Measurements from ENCODE around the gene PLXNB1.
"Not testable (repeated sequence)": the region's sequence is repeated elsewhere in the genome, so short reads cannot be mapped to it uniquely, and the experiment has no call there.

Gene PLXNB1, protein sequence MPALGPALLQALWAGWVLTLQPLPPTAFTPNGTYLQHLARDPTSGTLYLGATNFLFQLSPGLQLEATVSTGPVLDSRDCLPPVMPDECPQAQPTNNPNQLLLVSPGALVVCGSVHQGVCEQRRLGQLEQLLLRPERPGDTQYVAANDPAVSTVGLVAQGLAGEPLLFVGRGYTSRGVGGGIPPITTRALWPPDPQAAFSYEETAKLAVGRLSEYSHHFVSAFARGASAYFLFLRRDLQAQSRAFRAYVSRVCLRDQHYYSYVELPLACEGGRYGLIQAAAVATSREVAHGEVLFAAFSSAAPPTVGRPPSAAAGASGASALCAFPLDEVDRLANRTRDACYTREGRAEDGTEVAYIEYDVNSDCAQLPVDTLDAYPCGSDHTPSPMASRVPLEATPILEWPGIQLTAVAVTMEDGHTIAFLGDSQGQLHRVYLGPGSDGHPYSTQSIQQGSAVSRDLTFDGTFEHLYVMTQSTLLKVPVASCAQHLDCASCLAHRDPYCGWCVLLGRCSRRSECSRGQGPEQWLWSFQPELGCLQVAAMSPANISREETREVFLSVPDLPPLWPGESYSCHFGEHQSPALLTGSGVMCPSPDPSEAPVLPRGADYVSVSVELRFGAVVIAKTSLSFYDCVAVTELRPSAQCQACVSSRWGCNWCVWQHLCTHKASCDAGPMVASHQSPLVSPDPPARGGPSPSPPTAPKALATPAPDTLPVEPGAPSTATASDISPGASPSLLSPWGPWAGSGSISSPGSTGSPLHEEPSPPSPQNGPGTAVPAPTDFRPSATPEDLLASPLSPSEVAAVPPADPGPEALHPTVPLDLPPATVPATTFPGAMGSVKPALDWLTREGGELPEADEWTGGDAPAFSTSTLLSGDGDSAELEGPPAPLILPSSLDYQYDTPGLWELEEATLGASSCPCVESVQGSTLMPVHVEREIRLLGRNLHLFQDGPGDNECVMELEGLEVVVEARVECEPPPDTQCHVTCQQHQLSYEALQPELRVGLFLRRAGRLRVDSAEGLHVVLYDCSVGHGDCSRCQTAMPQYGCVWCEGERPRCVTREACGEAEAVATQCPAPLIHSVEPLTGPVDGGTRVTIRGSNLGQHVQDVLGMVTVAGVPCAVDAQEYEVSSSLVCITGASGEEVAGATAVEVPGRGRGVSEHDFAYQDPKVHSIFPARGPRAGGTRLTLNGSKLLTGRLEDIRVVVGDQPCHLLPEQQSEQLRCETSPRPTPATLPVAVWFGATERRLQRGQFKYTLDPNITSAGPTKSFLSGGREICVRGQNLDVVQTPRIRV (N-terminal part only)

DNA sequence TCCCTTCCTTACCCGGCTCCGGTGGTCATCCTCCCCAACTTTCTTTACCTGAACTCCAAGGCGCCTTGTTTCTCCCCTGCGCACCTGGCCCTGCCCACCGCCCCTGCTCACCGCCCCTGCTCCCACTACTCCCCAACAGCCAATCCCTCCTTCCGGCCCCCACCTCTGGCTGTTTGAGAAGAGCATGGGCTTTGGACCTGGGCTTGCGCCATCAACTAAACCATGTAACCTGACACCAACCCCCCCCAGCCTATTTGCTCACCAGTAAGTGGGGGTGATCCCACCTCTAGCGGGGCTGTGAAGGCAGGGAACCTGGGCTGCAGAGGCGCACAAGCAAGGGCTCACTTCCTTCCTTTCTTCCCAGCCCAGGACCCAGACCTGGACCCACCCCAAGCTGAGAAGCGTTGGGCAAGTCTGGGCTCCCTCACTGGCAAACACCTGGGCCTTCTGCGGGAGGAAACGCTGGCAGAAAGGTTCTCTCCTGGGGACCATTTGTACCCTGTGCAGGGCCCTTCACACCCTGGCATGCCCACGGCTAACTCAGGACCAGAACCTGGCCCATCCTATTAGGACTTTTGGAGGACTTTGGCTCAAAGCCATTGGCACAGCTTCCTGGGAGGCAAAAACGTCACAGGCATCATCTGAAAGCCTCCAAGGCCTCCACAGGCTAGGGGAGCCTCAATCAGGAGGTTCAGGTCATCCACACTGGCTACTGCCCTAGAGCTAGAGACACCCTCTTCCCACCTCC, at the start of gene PLXNB1:
Gene PLXNB1 (minus strand): TSS at position 127 of the 748 bp plus-strand sequence. CDS start 5,475 bp downstream, outside the sequence.
- DNase-seq, result peak in 1 of 2 experiments; percentile 15

- DNase-seq, result no peak
These were observed 49.0 kb upstream of the PLXNB1 start for GRCh38 chr3:48478626-48479555.

DNA sequence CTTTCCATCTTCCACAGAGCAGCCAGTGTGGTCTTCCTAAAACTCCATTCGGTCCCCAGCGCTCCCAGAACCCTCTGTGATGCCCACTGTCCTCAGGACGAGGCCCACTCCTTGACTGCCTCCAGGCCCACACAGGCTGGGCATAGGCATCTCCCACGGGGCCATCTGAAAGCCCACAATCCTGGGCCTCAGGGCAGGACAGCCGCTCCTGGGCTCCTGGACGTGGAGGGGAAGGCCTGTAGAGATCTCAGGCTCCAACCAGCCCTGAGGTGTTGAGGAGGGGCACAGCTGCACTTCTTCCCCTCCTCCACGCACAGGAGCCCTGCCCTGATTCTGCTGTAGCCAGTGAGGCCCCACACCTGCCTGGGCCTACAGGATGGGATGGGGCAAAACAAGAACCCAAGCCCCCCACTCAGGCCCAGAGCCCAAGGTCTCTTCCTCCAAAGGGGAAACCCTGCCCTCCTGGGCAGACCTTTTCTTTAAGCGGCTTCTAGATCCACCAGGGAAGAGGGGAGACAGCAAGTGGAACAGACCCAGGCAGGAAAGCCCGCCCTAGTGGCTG, 48.2 kb upstream of the PLXNB1 start:
- no peak for DNase-seq

GRCh38 chr3:48476426-48477053, 46.7 kb upstream of the PLXNB1 start:
- DNase-seq, result no peak

- no peak for DNase-seq
These were observed 45.3 kb upstream of the PLXNB1 start for GRCh38 chr3:48475188-48475587.

DNA sequence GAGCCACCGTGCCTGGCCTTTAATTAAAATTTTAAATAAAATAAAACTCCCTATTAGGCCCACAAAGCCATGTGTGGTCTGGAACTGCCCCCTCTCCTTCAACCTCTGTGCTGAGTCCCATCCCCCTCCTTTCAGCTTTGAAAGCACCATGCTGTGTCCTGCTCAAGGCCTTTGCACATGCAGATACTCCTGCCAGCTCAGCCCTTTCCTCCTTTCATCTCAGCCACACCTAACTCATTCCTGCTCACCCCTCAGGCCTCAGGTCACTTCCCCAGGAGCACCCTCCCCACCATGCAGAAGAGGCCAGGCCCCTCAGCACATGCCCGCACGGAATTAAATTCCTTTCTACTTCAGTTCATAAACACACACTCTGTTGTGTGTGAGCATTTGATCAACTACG, 44.7 kb upstream of the PLXNB1 start:
- DNase-seq, result no peak

GRCh38 chr3:48474031-48474430, 44.1 kb upstream of the PLXNB1 start:
- DNase-seq, result not testable (repeated sequence)

DNA sequence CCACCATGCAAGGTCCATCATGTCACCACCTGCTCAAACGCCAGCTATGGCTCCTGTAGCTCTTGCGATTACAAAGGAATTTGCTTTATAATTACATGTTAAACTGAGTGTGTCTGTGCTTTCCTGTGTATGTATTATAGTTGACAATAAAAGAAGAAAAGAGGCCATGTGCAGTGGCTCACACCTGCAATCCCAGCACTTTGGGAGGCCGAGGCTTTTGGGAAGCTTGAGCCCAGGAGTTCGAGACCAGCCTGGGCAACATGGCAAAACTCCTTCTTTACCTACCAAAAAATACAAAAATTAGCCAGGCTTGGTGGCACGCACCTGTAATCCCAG, 43.7 kb upstream of the PLXNB1 start:
- no peak for DNase-seq

GRCh38 chr3:48472923-48473616, 43.2 kb upstream of the PLXNB1 start:
- DNase-seq, result peak; percentile 10 to 66

DNA sequence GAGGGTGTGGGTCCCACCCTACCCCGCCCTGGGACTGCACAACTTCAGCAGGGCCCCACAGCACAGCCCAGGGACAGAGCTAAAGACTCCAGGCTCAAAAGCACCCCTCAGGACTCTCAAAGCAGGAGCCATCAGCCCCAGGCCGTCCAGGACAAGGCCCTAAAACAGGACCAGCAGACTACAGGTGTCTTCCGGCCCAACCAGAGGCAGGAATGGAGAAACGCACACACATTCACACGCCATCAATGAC, 42.7 kb upstream of the PLXNB1 start:
- no peak for DNase-seq

GRCh38 chr3:48470286-48470685, 40.4 kb upstream of the PLXNB1 start:
- DNase-seq, result no peak

- no peak for DNase-seq
These were observed 39.4 kb upstream of the PLXNB1 start for GRCh38 chr3:48469046-48469915.

- DNase-seq, result no peak
These were observed 38.4 kb upstream of the PLXNB1 start for GRCh38 chr3:48468329-48468731.

- DNase-seq, result no peak
These were observed 37.8 kb upstream of the PLXNB1 start for GRCh38 chr3:48467473-48468267.

DNA sequence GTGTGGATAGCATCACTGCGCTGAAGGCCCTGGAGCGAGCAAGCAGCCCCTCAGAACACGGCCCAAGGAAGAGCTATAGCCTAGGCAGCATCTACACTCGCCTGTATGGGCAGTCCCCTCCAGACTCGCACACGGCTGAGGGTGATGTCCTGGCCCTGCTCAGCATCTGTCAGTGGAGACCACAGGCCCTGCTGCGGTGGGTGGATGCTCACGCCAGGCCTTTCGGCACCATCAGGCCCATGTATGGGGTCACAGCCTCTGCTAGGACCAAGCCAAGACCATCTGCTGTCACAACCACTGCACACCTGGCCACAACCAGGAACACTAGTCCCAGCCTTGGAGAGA, 37.2 kb upstream of the PLXNB1 start:
- DNase-seq, result no peak

DNA sequence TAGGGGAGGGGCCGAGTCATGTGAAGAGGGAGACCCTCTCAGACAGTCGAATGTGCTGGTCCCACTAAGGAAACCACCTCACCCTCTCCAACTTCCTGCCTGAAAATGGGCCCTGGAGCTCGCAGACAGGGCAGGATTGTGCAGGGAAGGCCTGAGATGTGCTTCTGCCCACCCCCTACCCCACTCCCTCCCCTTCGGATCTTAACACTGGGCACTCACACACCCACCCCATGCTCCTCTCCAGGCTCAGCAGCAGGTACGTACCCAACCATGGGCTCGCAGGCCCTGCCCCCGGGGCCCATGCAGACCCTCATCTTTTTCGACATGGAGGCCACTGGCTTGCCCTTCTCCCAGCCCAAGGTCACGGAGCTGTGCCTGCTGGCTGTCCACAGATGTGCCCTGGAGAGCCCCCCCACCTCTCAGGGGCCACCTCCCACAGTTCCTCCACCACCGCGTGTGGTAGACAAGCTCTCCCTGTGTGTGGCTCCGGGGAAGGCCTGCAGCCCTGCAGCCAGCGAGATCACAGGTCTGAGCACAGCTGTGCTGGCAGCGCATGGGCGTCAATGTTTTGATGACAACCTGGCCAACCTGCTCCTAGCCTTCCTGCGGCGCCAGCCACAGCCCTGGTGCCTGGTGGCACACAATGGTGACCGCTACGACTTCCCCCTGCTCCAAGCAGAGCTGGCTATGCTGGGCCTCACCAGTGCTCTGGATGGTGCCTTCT, 36.7 kb upstream of the PLXNB1 start:
- no peak for DNase-seq

GRCh38 chr3:48465531-48466378, 35.9 kb upstream of the PLXNB1 start:
- peak; percentile 9 to 46 for DNase-seq

Measured in NCI-H446 (cell line).